Activated CD4-positive, alpha-beta T cell treated with anti-CD3 and anti-CD28 coated beads, Interleukin-2, amount 50 U/mL, for 48 hours (primary cell): ENCODE data around the gene PCDH17.

Experiments used
- DNase-seq, 2 experiments: peaks; one replicate each; pipeline ENCODE4 v3.0.0-alpha.2; 2020

Gene PCDH17

DNA sequence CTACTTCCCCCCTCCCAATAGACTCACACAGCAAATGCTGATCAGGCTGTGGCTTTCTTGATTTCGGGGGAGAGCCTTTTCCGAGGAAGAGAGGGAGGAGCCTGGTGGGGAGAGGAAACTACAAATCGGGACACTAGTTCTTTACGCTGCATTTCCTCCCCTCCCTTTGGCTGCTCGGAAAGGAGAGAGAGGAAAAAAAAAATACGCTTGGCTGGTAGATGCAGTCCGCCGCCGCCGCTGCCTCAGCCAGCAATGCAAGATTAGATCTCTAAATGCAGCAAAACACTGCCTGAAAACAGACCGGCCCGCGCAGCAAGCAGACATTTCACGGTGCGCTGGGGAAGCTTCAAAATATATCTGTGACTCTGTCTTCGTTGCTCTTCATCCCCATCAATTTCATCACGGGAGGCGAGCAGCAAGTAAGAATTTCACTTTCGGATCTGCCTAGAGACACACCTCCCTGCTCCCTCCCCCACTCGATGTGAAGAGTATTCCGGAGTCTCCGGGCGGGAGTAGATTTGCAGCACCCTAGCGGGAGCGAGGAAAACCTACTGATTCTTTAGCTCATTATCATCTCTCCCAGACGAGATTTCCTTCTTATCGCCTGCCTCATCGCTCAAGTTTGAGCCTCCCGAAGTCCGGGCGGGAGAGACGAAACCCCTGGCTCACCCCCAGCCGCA lies at the start of gene PCDH17:
Gene PCDH17 (plus strand): TSS at position 149 of the 680 bp plus-strand sequence. CDS start 803 bp downstream, outside the sequence.
- DNase-seq, result peak in 1 of 2 experiments; percentile 6

- no peak for DNase-seq
These were observed 49.5 kb upstream of the PCDH17 start for GRCh38 chr13:57582032-57582431.

DNA sequence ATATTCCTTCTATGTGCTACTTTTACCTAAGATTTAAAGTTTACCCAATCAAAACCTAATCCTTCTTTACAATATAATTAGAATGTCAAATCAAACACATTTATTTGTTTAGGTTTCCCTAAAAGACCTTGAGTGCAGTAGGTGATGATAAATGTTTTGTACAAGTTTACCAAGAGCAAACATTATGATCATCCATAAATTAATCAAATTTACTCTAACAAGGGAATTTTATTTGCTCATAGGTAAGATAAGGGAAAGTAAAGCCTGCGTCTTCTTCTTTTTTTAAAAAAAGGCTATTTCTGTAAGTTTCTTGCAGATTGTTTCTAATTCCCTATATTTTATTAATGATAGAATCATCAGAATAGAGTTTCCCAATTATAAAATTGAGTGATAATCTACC lies 48.0 kb upstream of the PCDH17 start:
- no peak for DNase-seq

DNA sequence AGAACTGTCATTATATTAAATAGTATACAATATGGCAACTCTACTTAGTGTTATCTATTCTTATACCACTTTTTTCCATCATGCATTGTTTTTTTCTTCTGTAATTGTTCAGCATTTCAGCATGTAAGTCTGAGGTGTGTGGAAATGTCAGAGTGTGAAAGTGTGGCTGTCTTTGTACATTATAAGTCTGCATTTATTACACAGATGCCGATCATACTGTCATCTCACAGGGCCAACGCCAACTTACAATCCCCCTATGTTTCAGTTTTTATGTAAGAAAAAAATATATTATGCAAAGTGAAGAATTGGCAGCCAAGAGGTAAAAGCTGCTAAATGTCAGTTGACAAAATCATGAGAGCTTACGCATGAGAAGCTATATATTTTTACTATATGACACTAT lies 42.9 kb upstream of the PCDH17 start:
- no peak for DNase-seq

- no peak for DNase-seq
These were observed 35.8 kb upstream of the PCDH17 start for GRCh38 chr13:57595775-57596174.

- no peak for DNase-seq
These were observed 30.0 kb upstream of the PCDH17 start for GRCh38 chr13:57601536-57601935.

- DNase-seq, result no peak
These were observed 27.1 kb upstream of the PCDH17 start for GRCh38 chr13:57604442-57604841.

- no peak for DNase-seq
These were observed 19.6 kb upstream of the PCDH17 start for GRCh38 chr13:57611969-57612368.

DNA sequence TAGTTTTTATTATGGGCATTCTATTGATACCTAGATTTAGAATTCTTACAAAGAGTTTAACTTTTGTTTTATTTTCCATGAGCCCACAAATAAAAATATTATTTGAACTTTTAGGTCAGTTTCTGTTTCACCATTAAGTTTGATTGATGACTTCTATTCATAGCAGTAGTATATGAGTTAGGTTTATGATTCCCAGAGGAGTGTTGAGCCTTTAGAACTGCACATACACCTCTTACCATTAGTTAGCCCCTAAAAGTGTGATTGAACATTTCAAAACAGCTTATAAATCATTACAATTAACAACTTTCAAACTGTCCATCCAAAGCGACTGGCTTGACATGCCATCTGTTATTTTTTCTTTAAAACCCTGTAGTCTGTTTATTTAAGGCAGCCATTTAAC lies 19.0 kb upstream of the PCDH17 start:
- no peak for DNase-seq

GRCh38 chr13:57624565-57625435 lies 6.7 kb upstream of the PCDH17 start:
- DNase-seq, result peak in 1 of 2 experiments; percentile 14

GRCh38 chr13:57627663-57628062 lies 3.9 kb upstream of the PCDH17 start:
- no peak for DNase-seq

DNA sequence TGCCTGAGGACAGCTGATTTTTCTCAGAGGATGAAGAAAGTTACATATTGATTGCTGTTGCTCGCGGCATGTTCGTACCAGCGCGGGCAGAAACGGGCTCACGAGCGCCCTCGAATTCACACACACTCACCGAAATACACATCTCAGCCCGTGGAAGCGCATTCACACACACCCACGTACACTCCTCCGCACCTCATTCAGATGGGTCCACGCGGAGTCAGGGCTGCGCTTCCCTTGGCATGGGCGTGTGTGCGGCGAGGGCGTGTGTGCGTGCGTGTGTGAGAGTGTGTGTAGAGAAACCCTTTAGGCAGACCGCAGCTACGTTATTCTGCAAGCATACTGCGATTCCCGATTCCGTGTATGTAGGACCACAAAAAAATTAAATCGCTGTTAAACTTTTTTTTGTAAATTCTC lies 2.1 kb upstream of the PCDH17 start:
- peak in 1 of 2 experiments; percentile 3 for DNase-seq

DNA sequence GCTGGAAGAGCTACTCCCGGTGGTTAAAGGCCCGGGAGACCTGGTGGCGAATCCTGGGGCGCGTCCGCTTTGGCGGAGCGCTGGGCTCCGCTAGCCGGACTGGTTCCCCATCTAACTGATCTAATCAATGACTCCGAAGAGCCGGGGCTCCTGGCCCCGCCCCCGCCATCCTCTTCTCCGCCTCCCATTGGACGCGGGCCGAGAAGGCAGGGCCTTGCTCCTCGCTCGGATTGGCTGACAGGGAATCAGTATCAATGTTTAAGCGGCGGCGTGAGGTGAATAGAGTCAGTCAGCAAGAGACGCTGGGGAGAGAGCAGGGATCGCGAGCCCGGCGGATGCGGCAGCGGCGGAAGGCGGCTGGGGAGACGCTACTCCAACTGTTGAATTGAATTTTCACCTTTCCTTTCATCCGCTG lies 1.7 kb upstream of the PCDH17 start:
- DNase-seq, result peak in 1 of 2 experiments; percentile 38

DNA sequence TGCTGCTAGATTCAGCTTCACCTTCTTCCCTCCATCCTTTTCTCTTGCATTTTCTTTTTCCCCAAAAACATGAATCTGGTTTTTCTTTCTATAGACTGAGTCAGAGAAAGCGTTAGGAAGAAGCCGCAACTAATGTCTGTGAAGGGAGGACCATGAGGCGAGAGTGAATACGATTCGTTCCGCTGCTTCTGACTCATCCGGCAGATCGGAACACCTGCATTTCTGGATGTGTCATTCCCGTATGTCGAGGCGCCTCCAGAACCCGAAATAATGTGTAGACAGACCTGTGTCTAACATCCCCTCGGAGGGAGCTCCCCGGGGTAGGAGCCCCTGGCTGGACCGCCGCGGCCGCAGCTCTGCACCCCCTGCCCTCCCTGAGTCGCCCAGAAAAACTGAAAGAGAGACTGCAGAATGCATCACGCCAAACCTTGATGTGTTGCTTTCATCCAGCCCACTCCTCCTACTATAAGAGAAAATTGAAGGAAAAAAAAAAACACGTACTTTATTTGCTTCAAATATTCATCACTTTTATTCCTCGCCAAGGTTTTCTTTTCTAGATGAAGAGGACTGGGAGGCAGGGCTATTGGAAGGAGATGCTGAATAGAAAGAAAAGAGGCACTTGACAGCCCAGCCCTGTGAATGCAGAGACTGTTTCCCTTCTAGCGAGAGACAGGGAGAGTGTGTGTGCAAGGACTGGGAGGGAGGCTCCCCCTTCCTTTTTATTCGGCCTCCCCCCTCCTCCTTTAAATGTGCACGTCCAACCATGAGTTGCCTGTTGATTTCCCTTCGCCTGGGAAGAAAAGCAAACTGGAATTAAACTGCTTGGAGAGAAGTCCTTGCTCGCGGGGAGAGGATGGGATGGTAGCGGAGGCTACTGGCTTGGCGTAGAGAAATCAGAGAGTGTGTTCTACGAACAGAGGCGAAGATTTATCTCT lies 616 bp upstream of the PCDH17 start:
- peak in 1 of 2 experiments; percentile 7 for DNase-seq

- peak in 1 of 2 experiments; percentile 3 for DNase-seq
These were observed 964 bp downstream of the PCDH17 start for GRCh38 chr13:57632276-57633140.

GRCh38 chr13:57633141-57633949 lies 1.8 kb downstream of the PCDH17 start:
- no peak for DNase-seq

GRCh38 chr13:57633950-57634838 lies 2.6 kb downstream of the PCDH17 start:
- DNase-seq, result peak in 1 of 2 experiments; percentile 3

DNA sequence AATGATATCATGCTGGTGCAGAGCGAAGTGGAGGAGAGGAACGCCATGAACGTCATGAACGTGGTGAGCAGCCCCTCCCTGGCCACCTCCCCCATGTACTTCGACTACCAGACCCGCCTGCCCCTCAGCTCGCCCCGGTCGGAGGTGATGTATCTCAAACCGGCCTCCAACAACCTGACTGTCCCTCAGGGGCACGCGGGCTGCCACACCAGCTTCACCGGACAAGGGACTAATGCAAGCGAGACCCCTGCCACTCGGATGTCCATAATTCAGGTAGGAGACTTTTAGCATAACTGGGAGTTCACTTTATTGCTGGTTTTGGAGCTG lies 3.3 kb downstream of the PCDH17 start:
- no peak for DNase-seq

DNA sequence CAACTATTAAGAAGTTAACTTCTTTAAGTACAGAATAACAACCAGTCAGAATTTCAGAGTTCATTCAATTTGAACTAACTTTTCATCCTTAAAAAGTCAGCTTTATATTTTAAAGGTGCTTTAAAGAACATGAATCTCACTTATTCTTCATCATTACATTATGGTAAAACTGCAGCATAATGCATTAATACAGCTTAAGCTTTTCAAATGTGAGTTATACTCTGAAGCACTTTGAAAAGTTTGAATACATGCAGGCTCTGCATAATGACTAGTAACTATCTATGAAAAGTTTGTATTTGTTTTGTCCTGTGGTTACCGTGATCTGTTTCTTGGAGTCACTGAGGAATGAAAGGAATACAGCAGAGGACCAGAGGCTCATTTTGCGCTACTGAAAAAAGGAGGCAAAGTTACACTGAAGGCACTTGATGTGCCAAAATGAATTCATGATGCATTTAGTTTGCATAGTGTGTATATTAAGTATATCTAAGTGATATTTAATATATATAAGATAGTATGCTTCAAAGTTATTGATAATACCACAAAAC lies 4.1 kb downstream of the PCDH17 start:
- DNase-seq, result no peak

DNA sequence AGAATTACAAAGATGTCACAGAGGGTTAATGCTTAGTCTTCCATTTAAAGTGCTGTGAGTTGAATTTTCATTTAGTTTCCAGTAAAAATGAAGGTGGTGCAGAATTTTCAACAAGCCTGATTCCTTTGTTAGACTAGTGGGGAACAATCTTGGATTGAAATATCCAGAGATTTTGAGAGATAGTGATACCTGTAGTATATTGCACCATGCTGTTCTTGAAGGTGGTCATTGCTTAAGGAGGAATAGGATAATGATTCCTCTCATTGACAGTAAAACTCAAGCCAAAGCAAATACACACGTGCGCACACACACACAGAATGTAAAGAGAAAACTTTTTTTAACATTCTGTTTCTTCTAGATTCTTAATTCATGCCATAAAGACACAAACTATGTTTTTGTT lies 5.3 kb downstream of the PCDH17 start:
- no peak for DNase-seq
